Measurements from ENCODE around the gene PUS3.

- no peak for TF ChIP-seq CTCF (IDR thresholded peaks at IDR 0.05)
- no peak for TF ChIP-seq POLR2A (IDR thresholded peaks at IDR 0.05)
These were observed 22.8 kb upstream of the PUS3 start for GRCh38 chr11:125925804-125926203.

Measured in Peyer's patch (tissue), 4 donors.